CD14-positive monocyte (primary cell): ENCODE results near the gene HSBP1. TPM values are rescaled to one million over a fixed set of nuclear protein-coding genes. Genes with fewer than 3 reads are reported as not detected.

Source experiments
- DNase-seq, 3 donors: peaks; one replicate each; pipeline ENCODE4 v3.0.0-alpha.2; 2011 to 2022
- H2AFZ ChIP-seq: 2 replicates; pipeline ENCODE4 v1.6.0; 2012; ENCODE audit warnings: mild to moderate bottlenecking, low read depth, low read length, inconsistent platforms; ENCODE audit not compliant: insufficient read depth, poor library complexity, severe bottlenecking
- H3K27ac ChIP-seq, 2 donors: 1 replicate in 1 of 2; 2 replicates in 1 of 2; pipeline ENCODE4 v1.5.1; 2012 to 2013; ENCODE audit warnings: low read length in 2 of 2, control low read depth in 1 of 2, inconsistent platforms in 1 of 2, low read depth in 1 of 2, mild to moderate bottlenecking in 1 of 2
- H3K27me3 ChIP-seq, 2 donors: one replicate each; pipeline versions ENCODE4 v1.6.0 to v1.6.1; 2011 to 2013; ENCODE audit warnings: low read length in 2 of 2; ENCODE audit not compliant: control insufficient read depth in 2 of 2, insufficient read depth in 2 of 2
- H3K36me3 ChIP-seq, 2 donors: replicated peaks in 1 of 2; 1 replicate in 1 of 2; 2 replicates in 1 of 2; pipeline versions ENCODE4 v1.5.1 to v1.6.1; 2012 to 2013; ENCODE audit warnings: low read length in 2 of 2, control low read depth in 1 of 2, inconsistent platforms in 1 of 2, mild to moderate bottlenecking in 1 of 2; ENCODE audit not compliant: insufficient read depth in 2 of 2, control insufficient read depth in 1 of 2
- H3K4me1 ChIP-seq, 2 donors: 1 replicate in 1 of 2; 2 replicates in 1 of 2; pipeline versions ENCODE4 v1.5.1 to v1.6.1; 2012 to 2013; ENCODE audit warnings: low read length in 2 of 2, control low read depth in 1 of 2, inconsistent platforms in 1 of 2, mild to moderate bottlenecking in 1 of 2, moderate library complexity in 1 of 2; ENCODE audit not compliant: insufficient read depth in 2 of 2, control insufficient read depth in 1 of 2
- H3K4me2 ChIP-seq: replicated peaks from 2 replicates; pipeline ENCODE3; 2012; ENCODE audit warnings: low read length, moderate library complexity, mild to moderate bottlenecking; ENCODE audit not compliant: poor library complexity, severe bottlenecking; ENCODE audit errors: extremely low read depth
- H3K4me3 ChIP-seq, 3 experiments: fragments of 200-600 bp in 1 of 3; sonication (generic) in 1 of 3; replicated peaks in 1 of 3; 1 replicate in 2 of 3; 2 replicates in 1 of 3; pipeline ENCODE4 v1.5.1; 2011 to 2013; ENCODE audit warnings: low read length in 3 of 3, mild to moderate bottlenecking in 3 of 3, control low read depth in 2 of 3, low read depth in 2 of 3, inconsistent platforms in 1 of 3, moderate library complexity in 1 of 3
- H3K79me2 ChIP-seq: 2 replicates; pipeline ENCODE4 v1.6.0; 2012; ENCODE audit warnings: mild to moderate bottlenecking, control low read depth, inconsistent platforms, low read length, moderate library complexity; ENCODE audit not compliant: insufficient read depth
- H3K9ac ChIP-seq: 2 replicates; pipeline ENCODE4 v1.6.0; 2017; ENCODE audit warnings: low read length, mild to moderate bottlenecking; ENCODE audit not compliant: insufficient read depth, poor library complexity, severe bottlenecking
- H3K9me3 ChIP-seq, 2 donors: replicated peaks in 1 of 2; 1 replicate in 1 of 2; 2 replicates in 1 of 2; pipeline versions ENCODE4 v1.5.1 to v1.6.1; 2012 to 2013; ENCODE audit warnings: low read length in 2 of 2, control low read depth in 1 of 2; ENCODE audit not compliant: control insufficient read depth in 1 of 2, insufficient read depth in 1 of 2
- H4K20me1 ChIP-seq: 2 replicates; pipeline ENCODE4 v1.6.0; 2012; ENCODE audit warnings: mild to moderate bottlenecking, low read length, control low read depth, moderate library complexity; ENCODE audit not compliant: insufficient read depth
- H3K27ac Mint-ChIP-seq, 7 donors: one replicate each; pipeline ENCODE4 v1.8.0; 2020; ENCODE audit warnings: mild to moderate bottlenecking in 7 of 7, mixed read lengths in 7 of 7, moderate library complexity in 6 of 7, inconsistent platforms in 2 of 7
- H3K27me3 Mint-ChIP-seq, 3 donors: one replicate each; pipeline ENCODE4 v1.8.0; 2021 to 2022; ENCODE audit warnings: low read depth in 3 of 3, mild to moderate bottlenecking in 3 of 3, mixed read lengths in 3 of 3, moderate library complexity in 3 of 3, inconsistent platforms in 1 of 3
- H3K36me3 Mint-ChIP-seq, 2 donors: one replicate each; pipeline ENCODE4 v1.8.0; 2020; ENCODE audit warnings: mixed read lengths in 2 of 2, inconsistent platforms in 1 of 2, mild to moderate bottlenecking in 1 of 2
- H3K4me1 Mint-ChIP-seq: one replicate; pipeline ENCODE4 v1.8.0; 2020; ENCODE audit warnings: mild to moderate bottlenecking, mixed read lengths
- H3K4me3 Mint-ChIP-seq, 2 donors: one replicate each; pipeline ENCODE4 v1.8.0; 2020; ENCODE audit warnings: mild to moderate bottlenecking in 2 of 2, mixed read lengths in 2 of 2, moderate library complexity in 1 of 2
- H3K9me3 Mint-ChIP-seq, 7 donors: one replicate each; pipeline ENCODE4 v1.8.0; 2020 to 2022; ENCODE audit warnings: mixed read lengths in 7 of 7, mild to moderate bottlenecking in 6 of 7, moderate library complexity in 6 of 7, inconsistent platforms in 2 of 7
- WGBS: methylation state at CpG from one replicate; pipeline ENCODE4 v1.1.5; 2013; ENCODE audit warnings: missing lambda C conversion rate; ENCODE audit not compliant: insufficient coverage; 5-methylcytosine and 5-hydroxymethylcytosine counted together
- intact Hi-C, 2 donors: fragments of 100-400 bp; cut with micrococcal nuclease; formaldehyde crosslinking; loops; one replicate each; pipeline versions ENCODE4 v1.15.0 to v1.15.1; 2023
- polyA plus RNA-seq, 3 donors: library from polyadenylated mRNA; depleted of rRNA in 1 of 3; unstranded in 2 of 3; stranded (reverse) in 1 of 3; fragments of 300-500 nt in 2 of 3; fragments of >200 nt in 1 of 3; fragmentation: Illumina TruSeq in 2 of 3; gene quantifications; 1 replicate in 2 of 3; 2 replicates in 1 of 3; pipeline ENCODE4 v1.2.3, GENCODE V29; 2012 to 2021
- TF ChIP-seq, protein P1 (sequence below): fragments of 200-600 bp; IDR thresholded peaks from one replicate; pipeline ENCODE4 v1.8.0; 2022; ENCODE audit warnings: antibody characterized with exemption, mild to moderate bottlenecking

The HSBP1 gene
- polyA plus RNA-seq, 3 donors: 16.9 to 194 (median 178) TPM

GRCh38 chr16:83809092-83809491 lies 1.3 kb downstream of the HSBP1 start:
- Mint-ChIP-seq H3K4me1 (peaks cover 65% of the 10 kb centered on the region), H3K9me3 (peaks cover 0 to 7% (median under 1%) of the 10 kb centered on the region in 7 donors), H3K36me3 (peaks cover 44 to 45% of the 10 kb centered on the region in 2 donors), H3K27me3 (no peaks in the 10 kb centered on the region), H3K27ac (peak overlapping the region in 6 of 7 donors; percentile 69 to 99 (median 98)), H3K4me3 (peak overlapping the region; percentile 96 to 97)
- Histone ChIP-seq H3K27ac (peak overlapping the region in 1 of 2 donors; percentile 93), H3K4me2 (peak overlapping the region; percentile 97), H3K79me2 (peaks cover 35% of the 10 kb centered on the region), H3K9ac (peak overlapping the region; percentile 95), H3K27me3 (no peaks in the 10 kb centered on the region), H3K9me3 (no peaks in the 10 kb centered on the region), H4K20me1 (peaks cover 40% of the 10 kb centered on the region), H2AFZ (no peak overlapping the region), H3K4me1 (peaks cover 45 to 66% of the 10 kb centered on the region in 2 donors), H3K4me3 (peak overlapping the region; percentile 61 to 94 (median 62)), H3K36me3 (peaks cover 24 to 37% of the 10 kb centered on the region in 2 donors)
- TF ChIP-seq, protein P1, sequence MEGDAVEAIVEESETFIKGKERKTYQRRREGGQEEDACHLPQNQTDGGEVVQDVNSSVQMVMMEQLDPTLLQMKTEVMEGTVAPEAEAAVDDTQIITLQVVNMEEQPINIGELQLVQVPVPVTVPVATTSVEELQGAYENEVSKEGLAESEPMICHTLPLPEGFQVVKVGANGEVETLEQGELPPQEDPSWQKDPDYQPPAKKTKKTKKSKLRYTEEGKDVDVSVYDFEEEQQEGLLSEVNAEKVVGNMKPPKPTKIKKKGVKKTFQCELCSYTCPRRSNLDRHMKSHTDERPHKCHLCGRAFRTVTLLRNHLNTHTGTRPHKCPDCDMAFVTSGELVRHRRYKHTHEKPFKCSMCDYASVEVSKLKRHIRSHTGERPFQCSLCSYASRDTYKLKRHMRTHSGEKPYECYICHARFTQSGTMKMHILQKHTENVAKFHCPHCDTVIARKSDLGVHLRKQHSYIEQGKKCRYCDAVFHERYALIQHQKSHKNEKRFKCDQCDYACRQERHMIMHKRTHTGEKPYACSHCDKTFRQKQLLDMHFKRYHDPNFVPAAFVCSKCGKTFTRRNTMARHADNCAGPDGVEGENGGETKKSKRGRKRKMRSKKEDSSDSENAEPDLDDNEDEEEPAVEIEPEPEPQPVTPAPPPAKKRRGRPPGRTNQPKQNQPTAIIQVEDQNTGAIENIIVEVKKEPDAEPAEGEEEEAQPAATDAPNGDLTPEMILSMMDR: no peak
- 94% methylated on average over 6 of the region's 13 CpGs for WGBS
- no peak for DNase-seq
- intact Hi-C loops: loop anchor here (5.0 kb wide), 1 partner anchor 67 kb away; no protein-coding TSS in a partner anchor

GRCh38 chr16:83810901-83811300 lies 3.1 kb downstream of the HSBP1 start:
- H3K36me3 ChIP-seq: peaks cover 24 to 37% of the 10 kb centered on the region in 2 donors
- H3K4me1 Mint-ChIP-seq: peaks cover 57% of the 10 kb centered on the region
- peaks cover 27 to 52% of the 10 kb centered on the region in 2 donors for H3K4me1 ChIP-seq
- H3K4me3 ChIP-seq: no peak overlapping the region
- H4K20me1 ChIP-seq: peaks cover 40% of the 10 kb centered on the region
- no peaks in the 10 kb centered on the region for H3K27me3 ChIP-seq
- DNase-seq: no peak
- no peak overlapping the region for H3K4me2 ChIP-seq
- H3K79me2 ChIP-seq: peaks cover 35% of the 10 kb centered on the region
- H3K4me3 Mint-ChIP-seq: no peak overlapping the region
- TF ChIP-seq, protein P1: no peak
- peaks cover 44 to 45% of the 10 kb centered on the region in 2 donors for H3K36me3 Mint-ChIP-seq
- H3K27ac ChIP-seq: no peak overlapping the region
- no peak overlapping the region for H3K9ac ChIP-seq
- H3K9me3 ChIP-seq: no peaks in the 10 kb centered on the region
- peaks cover 0 to 7% (median 0%) of the 10 kb centered on the region in 7 donors for H3K9me3 Mint-ChIP-seq
- intact Hi-C loops: loop anchor here in 1 of 2 donors (10.0 kb wide), 1 partner anchor 116 kb away; no protein-coding TSS in a partner anchor
- peak overlapping the region in 2 of 7 donors; percentile 27 to 35 for H3K27ac Mint-ChIP-seq
- no peak overlapping the region for H2AFZ ChIP-seq
- WGBS: no CpG with 5 or more reads among the region's 1 CpG
- no peaks in the 10 kb centered on the region for H3K27me3 Mint-ChIP-seq
